CD4-positive, alpha-beta T cell treated with Interleukin-15 for 1 hour (primary cell): ENCODE measurements around the gene CWH43.
"Not testable (repeated sequence)": the region's sequence is repeated elsewhere in the genome, so short reads cannot be mapped to it uniquely, and the experiment has no call there.

ENCODE experiments used
- DNase-seq: peaks from one replicate; pipeline ENCODE4 v3.0.0-alpha.2; 2020

Gene CWH43

GRCh38 chr4:48985976-48986653, at the start of gene CWH43:
Gene CWH43, plus strand, starts transcription at chr4:48986275. Its CDS starts 155 bp downstream, at chr4:48986430.
- DNase-seq, result no peak

GRCh38 chr4:48937033-48937432, 49.0 kb upstream of the CWH43 start:
- DNase-seq, result no peak

- no peak for DNase-seq
Measured at GRCh38 chr4:48938831-48939230, 47.2 kb upstream of the CWH43 start.

- DNase-seq, result no peak
Measured at GRCh38 chr4:48939785-48940184, 46.3 kb upstream of the CWH43 start.

GRCh38 chr4:48943387-48943786, 42.7 kb upstream of the CWH43 start:
- no peak for DNase-seq

GRCh38 chr4:48944252-48944651, 41.8 kb upstream of the CWH43 start:
- no peak for DNase-seq

GRCh38 chr4:48944756-48945241, 41.3 kb upstream of the CWH43 start:
- peak; percentile 21 for DNase-seq

- DNase-seq, result no peak
Measured at GRCh38 chr4:48945981-48946380, 40.1 kb upstream of the CWH43 start.

- DNase-seq, result no peak
Measured at GRCh38 chr4:48947731-48948130, 38.3 kb upstream of the CWH43 start.

GRCh38 chr4:48949086-48949485, 37.0 kb upstream of the CWH43 start:
- no peak for DNase-seq

- DNase-seq, result no peak
Measured at GRCh38 chr4:48949518-48950219, 36.4 kb upstream of the CWH43 start.

- no peak for DNase-seq
Measured at GRCh38 chr4:48954314-48954713, 31.8 kb upstream of the CWH43 start.

GRCh38 chr4:48957366-48957765, 28.7 kb upstream of the CWH43 start:
- not testable (repeated sequence) for DNase-seq

- no peak for DNase-seq
Measured at GRCh38 chr4:48958582-48958981, 27.5 kb upstream of the CWH43 start.

- no peak for DNase-seq
Measured at GRCh38 chr4:48960988-48961635, 25.0 kb upstream of the CWH43 start.

GRCh38 chr4:48962636-48963035, 23.4 kb upstream of the CWH43 start:
- DNase-seq, result no peak

GRCh38 chr4:48963042-48963679, 22.9 kb upstream of the CWH43 start:
- peak; percentile 73 for DNase-seq

- no peak for DNase-seq
Measured at GRCh38 chr4:48967101-48967500, 19.0 kb upstream of the CWH43 start.

GRCh38 chr4:48967631-48968030, 18.4 kb upstream of the CWH43 start:
- no peak for DNase-seq

- DNase-seq, result no peak
Measured at GRCh38 chr4:48968814-48969213, 17.3 kb upstream of the CWH43 start.

GRCh38 chr4:48970471-48970921, 15.6 kb upstream of the CWH43 start:
- no peak for DNase-seq

GRCh38 chr4:48974979-48975640, 11.0 kb upstream of the CWH43 start:
- DNase-seq, result no peak

- DNase-seq, result no peak
Measured at GRCh38 chr4:48976041-48976440, 10.0 kb upstream of the CWH43 start.
